ENCODE results near the gene TNS2. TPM values are rescaled to one million over a fixed set of nuclear protein-coding genes. Genes with fewer than 3 reads are reported as not detected.

The TNS2 gene
- total and polyA plus RNA-seq, 2 of the 13 experiments (the other 11 are each of a cell fraction or from before 2014, with no cell fraction given): 8.9 to 20.4 TPM

- no peak for TF ChIP-seq DDIT3 (CRISPR knock-in tag; IDR thresholded peaks at IDR 0.05)
- no peak for TF ChIP-seq NFIB (CRISPR knock-in tag; IDR thresholded peaks at IDR 0.05; ENCODE audit: borderline replicate concordance)
- peak; percentile 66; the same call in 1 of the 2 replicates for TF ChIP-seq ZNF264 (CRISPR knock-in tag; IDR thresholded peaks at IDR 0.05)
- no peak for TF ChIP-seq MXD4 (CRISPR knock-in tag; IDR thresholded peaks at IDR 0.05)
- peak; percentile 55; the same call in 1 of the 2 replicates for TF ChIP-seq ZNF205 (CRISPR knock-in tag; IDR thresholded peaks at IDR 0.05)
- TF ChIP-seq PREB (CRISPR knock-in tag; IDR thresholded peaks at IDR 0.05): no peak
- TF ChIP-seq THAP9 (CRISPR knock-in tag; IDR thresholded peaks at IDR 0.05; ENCODE audit: borderline replicate concordance): peak; percentile 37; the same call in 1 of the 2 replicates
- TF ChIP-seq ZNF704 (CRISPR knock-in tag; IDR thresholded peaks at IDR 0.05; ENCODE audit: borderline replicate concordance): 0 out of 2 replicates have a peak, but pooled peaks have one; percentile 33
- TF ChIP-seq SIN3A (IDR thresholded peaks at IDR 0.05; ENCODE audit: borderline replicate concordance, low read depth, low read length): peak; percentile 49; the same call in 1 of the 2 replicates
- TF ChIP-seq IRF2 (CRISPR knock-in tag; IDR thresholded peaks at IDR 0.05): 0 out of 2 replicates have a peak, but pooled peaks have one; percentile 30
- no peak for TF ChIP-seq SP1 (IDR thresholded peaks at IDR 0.05)
- TF ChIP-seq SP1 (CRISPR knock-in tag; IDR thresholded peaks at IDR 0.05): no peak
- no peak for TF ChIP-seq HNRNPUL1 (IDR thresholded peaks at IDR 0.05; ENCODE audit: low read depth, low read length)
- peak; percentile 47; the same call in 1 of the 2 replicates for TF ChIP-seq TFDP1 (CRISPR knock-in tag; IDR thresholded peaks at IDR 0.05; ENCODE audit: borderline replicate concordance)
- TF ChIP-seq MAFF (IDR thresholded peaks at IDR 0.05; ENCODE audit: low read depth, low read length): no peak
- TF ChIP-seq TBX3 (IDR thresholded peaks at IDR 0.05; ENCODE audit: borderline replicate concordance): peak; percentile 40; the same call in 1 of the 2 replicates
- peak; percentile 37; the same call in 1 of the 2 replicates for TF ChIP-seq NR2C2 (CRISPR knock-in tag; IDR thresholded peaks at IDR 0.05; ENCODE audit: borderline replicate concordance)
- TF ChIP-seq ZHX1 (CRISPR knock-in tag; IDR thresholded peaks at IDR 0.05; ENCODE audit: low read depth): peak; percentile 73; the same call in 1 of the 2 replicates
- TF ChIP-seq ZNF430 (CRISPR knock-in tag; IDR thresholded peaks at IDR 0.05): 0 out of 2 replicates have a peak, but pooled peaks have one; percentile 54
Measured at GRCh38 chr12:53061404-53062010, 11.6 kb downstream of the TNS2 start (continued).

Measured in HepG2 (cell line).